OCI-LY1 (cell line): ENCODE data around the gene CNTN6.

ENCODE experiments used
- EZH2 ChIP-seq: fragments of 200-600 bp; sonication (generic), shearing (Covaris generic); IDR thresholded peaks from 2 replicates; pipeline ENCODE4 v1.8.0; 2017; ENCODE audit warnings: borderline replicate concordance, mixed run types, mild to moderate bottlenecking, antibody characterized with exemption, low read length, moderate library complexity, mixed read lengths
- TF ChIP-seq, protein P1 (sequence below): fragments of 200-600 bp; sonication (generic), shearing (Covaris generic); IDR thresholded peaks from 2 replicates; pipeline ENCODE4 v1.5.1; 2017; ENCODE audit warnings: mild to moderate bottlenecking, antibody characterized with exemption, low read length, moderate library complexity, mixed read lengths

DNA sequence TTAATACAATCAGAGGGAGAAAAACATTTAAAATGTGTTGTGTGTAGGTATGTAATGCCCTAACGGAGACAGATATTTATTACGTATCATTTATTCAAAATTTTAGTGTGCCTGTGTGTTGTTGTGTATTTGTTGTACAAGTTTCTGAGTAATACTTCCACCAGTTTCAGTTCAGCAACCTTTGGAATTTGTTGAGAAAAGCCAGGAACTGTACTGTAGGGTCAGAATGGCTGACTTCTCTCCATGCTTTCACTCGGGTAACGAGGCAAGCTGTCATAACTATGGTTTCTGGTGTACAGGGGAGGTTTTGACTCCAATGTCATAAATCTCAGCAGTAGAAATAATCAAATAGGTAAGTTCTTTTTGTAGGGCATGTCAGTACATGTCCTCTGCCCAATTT is 23.8 kb upstream of the CNTN6 start:
- TF ChIP-seq, protein P1, sequence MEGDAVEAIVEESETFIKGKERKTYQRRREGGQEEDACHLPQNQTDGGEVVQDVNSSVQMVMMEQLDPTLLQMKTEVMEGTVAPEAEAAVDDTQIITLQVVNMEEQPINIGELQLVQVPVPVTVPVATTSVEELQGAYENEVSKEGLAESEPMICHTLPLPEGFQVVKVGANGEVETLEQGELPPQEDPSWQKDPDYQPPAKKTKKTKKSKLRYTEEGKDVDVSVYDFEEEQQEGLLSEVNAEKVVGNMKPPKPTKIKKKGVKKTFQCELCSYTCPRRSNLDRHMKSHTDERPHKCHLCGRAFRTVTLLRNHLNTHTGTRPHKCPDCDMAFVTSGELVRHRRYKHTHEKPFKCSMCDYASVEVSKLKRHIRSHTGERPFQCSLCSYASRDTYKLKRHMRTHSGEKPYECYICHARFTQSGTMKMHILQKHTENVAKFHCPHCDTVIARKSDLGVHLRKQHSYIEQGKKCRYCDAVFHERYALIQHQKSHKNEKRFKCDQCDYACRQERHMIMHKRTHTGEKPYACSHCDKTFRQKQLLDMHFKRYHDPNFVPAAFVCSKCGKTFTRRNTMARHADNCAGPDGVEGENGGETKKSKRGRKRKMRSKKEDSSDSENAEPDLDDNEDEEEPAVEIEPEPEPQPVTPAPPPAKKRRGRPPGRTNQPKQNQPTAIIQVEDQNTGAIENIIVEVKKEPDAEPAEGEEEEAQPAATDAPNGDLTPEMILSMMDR, result no peak
- TF ChIP-seq EZH2, result no peak
